ENCODE measurements around the gene SLC30A10. TPM values are rescaled to one million over a fixed set of nuclear protein-coding genes. Genes with fewer than 3 reads are reported as not detected.
"Not testable (repeated sequence)": the region's sequence is repeated elsewhere in the genome, so short reads cannot be mapped to it uniquely, and the experiment has no call there.

The SLC30A10 gene
- total RNA-seq, 4 donors from 2014 or later = 0.69 TPM; not detected in 3

- H3K4me3 ChIP-seq = no peak overlapping the region
- no peaks in the 10 kb centered on the region for H3K27me3 ChIP-seq
- intact Hi-C loops (cut with DNase I; ENCODE audit: low total_unique reads) = no loop called here
- DNase-seq = no peak
- TF ChIP-seq CTCF (IDR thresholded peaks at IDR 0.05) (no peak), POLR2A (IDR thresholded peaks at IDR 0.05) (no peak)
- H3K9me3 ChIP-seq = no peaks in the 10 kb centered on the region
- no peak overlapping the region for H3K27ac ChIP-seq
- H3K36me3 ChIP-seq = no peaks in the 10 kb centered on the region
- H3K4me1 ChIP-seq = no peaks in the 10 kb centered on the region
Measured at GRCh38 chr1:219954052-219954451, 25.7 kb upstream of the SLC30A10 start.

- Histone ChIP-seq H3K4me1 (no peaks in the 10 kb centered on the region), H3K27me3 (no peaks in the 10 kb centered on the region), H3K27ac (no peak overlapping the region), H3K9me3 (no peaks in the 10 kb centered on the region), H3K36me3 (no peaks in the 10 kb centered on the region), H3K4me3 (no peak overlapping the region)
- intact Hi-C loops (cut with DNase I; ENCODE audit: low total_unique reads) = no loop called here
- TF ChIP-seq CTCF (IDR thresholded peaks at IDR 0.05) (no peak), POLR2A (IDR thresholded peaks at IDR 0.05) (no peak)
- no peak for DNase-seq
Measured at GRCh38 chr1:219952361-219952760, 24.0 kb upstream of the SLC30A10 start.

- H3K27ac ChIP-seq; intact Hi-C loops (cut with DNase I; ENCODE audit: low total_unique reads); H3K36me3 ChIP-seq; DNase-seq; H3K9me3 ChIP-seq; H3K4me3 ChIP-seq; H3K4me1 ChIP-seq; H3K27me3 ChIP-seq: not testable (repeated sequence)
Measured at GRCh38 chr1:219949227-219949626, 20.9 kb upstream of the SLC30A10 start.

GRCh38 chr1:219948766-219949165, 20.4 kb upstream of the SLC30A10 start:
- H3K27ac ChIP-seq; H3K36me3 ChIP-seq; H3K4me3 ChIP-seq; H3K4me1 ChIP-seq; H3K9me3 ChIP-seq; DNase-seq; intact Hi-C loops (cut with DNase I; ENCODE audit: low total_unique reads); H3K27me3 ChIP-seq: not testable (repeated sequence)

GRCh38 chr1:219945795-219946194, 17.4 kb upstream of the SLC30A10 start:
- Histone ChIP-seq H3K9me3 (no peaks in the 10 kb centered on the region), H3K4me1 (no peaks in the 10 kb centered on the region), H3K27ac (no peak overlapping the region), H3K4me3 (no peak overlapping the region), H3K27me3 (no peaks in the 10 kb centered on the region), H3K36me3 (no peaks in the 10 kb centered on the region)
- no peak for DNase-seq
- no peak for TF ChIP-seq CTCF (IDR thresholded peaks at IDR 0.05)
- no peak for TF ChIP-seq POLR2A (IDR thresholded peaks at IDR 0.05)
- intact Hi-C loops (cut with DNase I; ENCODE audit: low total_unique reads) = no loop called here

GRCh38 chr1:219941179-219942118, 13.1 kb upstream of the SLC30A10 start:
- no peak for DNase-seq
- Histone ChIP-seq H3K4me1 (no peaks in the 10 kb centered on the region), H3K9me3 (no peaks in the 10 kb centered on the region), H3K36me3 (no peaks in the 10 kb centered on the region), H3K27ac (no peak overlapping the region), H3K4me3 (no peak overlapping the region), H3K27me3 (no peaks in the 10 kb centered on the region)
- no peak for TF ChIP-seq POLR2A (IDR thresholded peaks at IDR 0.05)
- TF ChIP-seq CTCF (IDR thresholded peaks at IDR 0.05) = no peak
- intact Hi-C loops (cut with DNase I; ENCODE audit: low total_unique reads) = no loop called here
